Neural cell (in vitro differentiated cells): ENCODE results near the gene GMPR.

Experiments used
- EZH2 ChIP-seq: fragments of 200-600, 300-800 bp; shearing (Covaris generic), sonication (generic); IDR thresholded peaks from 2 replicates; pipeline ENCODE4 v1.6.1; 2014; ENCODE audit warnings: antibody characterized with exemption, low read length, borderline replicate concordance, mild to moderate bottlenecking; ENCODE audit not compliant: insufficient read depth, poor library complexity, severe bottlenecking
- RAD21 ChIP-seq: fragments of 450-650 bp; conservative IDR thresholded peaks from 2 replicates; pipeline ENCODE4 v1.6.1; 2014; ENCODE audit warnings: antibody characterized with exemption, mild to moderate bottlenecking, moderate library complexity
- SMC3 ChIP-seq: fragments of 450-650 bp; conservative IDR thresholded peaks from 2 replicates; pipeline ENCODE4 v1.6.1; 2014; ENCODE audit warnings: antibody characterized with exemption, mild to moderate bottlenecking, moderate library complexity; ENCODE audit not compliant: poor library complexity

GRCh38 chr6:16344756-16345155 lies 106.4 kb downstream of the GMPR start:
- no peak for TF ChIP-seq EZH2
- no peak for TF ChIP-seq RAD21
- no peak for TF ChIP-seq SMC3
